ENCODE data around the gene ZNF18. TPM values are rescaled to one million over a fixed set of nuclear protein-coding genes. Genes with fewer than 3 reads are reported as not detected.

The ZNF18 gene
- total RNA-seq, 1 donor from 2014 or later, result 11.8 TPM

DNA sequence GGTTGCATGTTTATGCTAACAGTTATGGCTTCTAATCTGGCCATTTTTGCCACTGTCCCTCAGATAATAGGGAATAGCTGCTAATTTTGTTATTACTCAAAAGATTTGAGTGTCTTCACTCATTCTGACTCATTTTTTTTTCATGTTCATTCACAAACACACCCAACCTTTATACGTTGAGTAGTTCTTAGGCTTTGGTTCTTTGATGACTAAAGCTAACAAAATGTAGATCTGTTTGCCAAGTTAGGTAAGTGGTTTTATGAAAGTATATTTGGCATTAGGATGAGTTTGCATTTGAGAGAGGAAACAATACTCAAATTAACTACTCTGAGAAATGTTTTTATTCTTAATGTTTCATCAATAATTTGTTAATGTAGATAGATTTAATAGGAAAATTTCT, 27.1 kb upstream of the ZNF18 start:
- H3K4me1 Mint-ChIP-seq (ENCODE audit: low read depth), result peaks cover 37% of the 10 kb centered on the region
- no peaks in the 10 kb centered on the region for H3K27me3 Mint-ChIP-seq (ENCODE audit: low read depth)
- TF ChIP-seq CTCF (IDR thresholded peaks at IDR 0.05), result no peak
- no peak overlapping the region for H3K4me3 Mint-ChIP-seq (ENCODE audit: unreplicated experiment)
- no peaks in the 10 kb centered on the region for H3K9me3 Mint-ChIP-seq (ENCODE audit: low read depth)
- H3K27ac Mint-ChIP-seq (ENCODE audit: unreplicated experiment), result no peak overlapping the region
- no peaks in the 10 kb centered on the region for H3K36me3 Mint-ChIP-seq (ENCODE audit: low read depth)
- no peak for DNase-seq (ENCODE audit: low spot score)

DNA sequence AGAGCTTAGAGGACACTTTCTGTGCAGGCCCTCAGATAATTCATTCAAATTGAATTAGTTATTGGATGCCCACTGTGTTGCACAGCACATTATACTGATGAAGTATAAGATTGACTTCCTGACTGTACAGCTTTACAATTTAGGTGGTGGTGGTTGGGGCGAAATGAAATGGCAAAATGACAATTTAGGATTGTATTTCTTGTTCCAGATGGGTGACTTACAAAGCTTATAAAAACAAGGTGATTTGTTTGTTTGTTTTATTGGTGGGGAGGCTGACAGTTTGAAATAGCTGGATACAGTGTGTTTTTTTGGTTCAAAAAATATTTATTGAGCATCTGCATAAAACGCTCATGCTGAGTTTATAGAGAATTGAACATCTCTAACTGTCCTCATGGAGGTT, 25.0 kb upstream of the ZNF18 start:
- no peak for TF ChIP-seq CTCF (IDR thresholded peaks at IDR 0.05)
- H3K27me3 Mint-ChIP-seq (ENCODE audit: low read depth), result no peaks in the 10 kb centered on the region
- DNase-seq (ENCODE audit: low spot score), result no peak
- H3K4me1 Mint-ChIP-seq (ENCODE audit: low read depth), result peaks cover 34% of the 10 kb centered on the region
- peak overlapping the region; percentile 61 for H3K27ac Mint-ChIP-seq (ENCODE audit: unreplicated experiment)
- H3K36me3 Mint-ChIP-seq (ENCODE audit: low read depth), result no peaks in the 10 kb centered on the region
- no peak overlapping the region for H3K4me3 Mint-ChIP-seq (ENCODE audit: unreplicated experiment)
- H3K9me3 Mint-ChIP-seq (ENCODE audit: low read depth), result no peaks in the 10 kb centered on the region

DNA sequence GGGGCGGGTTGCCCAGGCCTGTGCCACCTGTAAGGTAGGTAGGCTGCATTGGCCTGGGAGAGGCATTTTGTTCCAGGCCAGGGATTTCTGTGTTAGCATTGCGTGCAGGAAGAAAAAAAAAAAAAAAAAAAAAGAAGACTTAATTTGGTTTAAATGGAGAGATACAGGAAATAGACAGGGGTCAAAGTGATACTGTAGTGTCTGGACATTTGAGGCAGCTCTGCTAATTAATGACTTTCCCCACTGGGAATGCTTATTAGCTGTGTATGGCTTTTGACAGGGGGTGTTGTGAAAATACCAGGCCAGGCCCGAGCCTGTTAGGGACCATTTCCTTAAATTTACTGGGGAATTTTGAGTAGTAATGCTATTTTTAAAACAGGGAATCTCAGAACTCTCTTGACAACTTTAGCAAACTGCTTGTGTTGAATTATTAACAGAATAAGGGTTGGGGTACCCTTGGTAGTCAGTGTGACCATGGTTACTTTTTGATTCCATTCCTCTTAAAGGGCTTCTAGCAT, 24.4 kb upstream of the ZNF18 start:
- Mint-ChIP-seq H3K9me3 (ENCODE audit: low read depth) (no peaks in the 10 kb centered on the region), H3K36me3 (ENCODE audit: low read depth) (no peaks in the 10 kb centered on the region), H3K27ac (ENCODE audit: unreplicated experiment) (peak overlapping the region; percentile 78), H3K4me3 (ENCODE audit: unreplicated experiment) (peak overlapping the region; percentile 68), H3K27me3 (ENCODE audit: low read depth) (no peaks in the 10 kb centered on the region), H3K4me1 (ENCODE audit: low read depth) (peaks cover 34% of the 10 kb centered on the region)
- DNase-seq (ENCODE audit: low spot score), result no peak
- TF ChIP-seq CTCF (IDR thresholded peaks at IDR 0.05), result no peak

- Mint-ChIP-seq H3K27ac (ENCODE audit: unreplicated experiment) (peak within 1 kb of the TSS; percentile 78), H3K36me3 (ENCODE audit: low read depth) (no peaks in the 10 kb centered on the region), H3K4me3 (ENCODE audit: unreplicated experiment) (peak within 1 kb of the TSS; percentile 68), H3K4me1 (ENCODE audit: low read depth) (peaks cover 34% of the 10 kb centered on the region), H3K9me3 (ENCODE audit: low read depth) (no peaks in the 10 kb centered on the region), H3K27me3 (ENCODE audit: low read depth) (no peaks in the 10 kb centered on the region)
- DNase-seq (ENCODE audit: low spot score), result peak; percentile 97
- no peak for TF ChIP-seq CTCF (IDR thresholded peaks at IDR 0.05)
These were observed 23.7 kb upstream of the ZNF18 start, which contains the start of gene MAP2K4 for GRCh38 chr17:12020642-12021622. TSS of gene MAP2K4 (plus strand) at chr17:12020877. CDS start at chr17:12020887, 10 bp downstream.

DNA sequence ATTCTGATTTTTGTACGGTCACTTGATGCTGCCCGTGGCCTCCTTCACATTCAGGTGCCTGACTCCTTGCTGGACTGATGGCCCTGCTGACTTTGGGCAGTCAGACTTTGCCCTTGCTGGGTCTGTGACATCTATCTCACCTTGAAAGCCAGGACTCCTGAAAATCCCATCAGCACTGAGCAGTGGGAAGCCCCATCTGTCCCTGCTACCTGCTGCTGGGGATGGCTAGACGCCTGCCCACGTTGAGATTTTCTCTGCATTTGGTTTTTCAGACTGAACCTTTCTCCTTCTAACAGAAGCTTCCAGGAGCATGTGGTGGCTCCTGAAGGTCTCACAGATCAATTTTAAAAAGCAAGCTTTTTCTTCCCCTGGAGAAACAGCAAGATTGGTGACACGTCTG, 10.2 kb upstream of the ZNF18 start:
- Mint-ChIP-seq H3K36me3 (ENCODE audit: low read depth) (no peaks in the 10 kb centered on the region), H3K4me3 (ENCODE audit: unreplicated experiment) (no peak overlapping the region), H3K27me3 (ENCODE audit: low read depth) (no peaks in the 10 kb centered on the region), H3K9me3 (ENCODE audit: low read depth) (no peaks in the 10 kb centered on the region), H3K4me1 (ENCODE audit: low read depth) (peaks cover 11% of the 10 kb centered on the region), H3K27ac (ENCODE audit: unreplicated experiment) (no peak overlapping the region)
- no peak for DNase-seq (ENCODE audit: low spot score)
- no peak for TF ChIP-seq CTCF (IDR thresholded peaks at IDR 0.05)

Measured in chondrocyte (in vitro differentiated cells).